ENCODE data around the gene CMSS1. TPM values are rescaled to one million over a fixed set of nuclear protein-coding genes. Genes with fewer than 3 reads are reported as not detected.

The CMSS1 gene
- total RNA-seq, 1 experiment from 2014 or later, result 70.6 TPM

- Mint-ChIP-seq H3K4me3 (no peak overlapping the region), H3K27me3 (ENCODE audit: low read depth) (peaks cover 6% of the 10 kb centered on the region), H3K4me1 (peaks cover 12% of the 10 kb centered on the region), H3K9me3 (peaks cover 5% of the 10 kb centered on the region), H3K27ac (no peak overlapping the region), H3K36me3 (peaks cover 5% of the 10 kb centered on the region; the same call in 1 of the 2 replicates)
- ATAC-seq, result no peak
- TF ChIP-seq ZNF512 (CRISPR knock-in tag; IDR thresholded peaks at IDR 0.05; ENCODE audit: borderline replicate concordance) (no peak), ZNF219 (CRISPR knock-in tag; IDR thresholded peaks at IDR 0.05; ENCODE audit: borderline replicate concordance) (no peak), HMGA2 (CRISPR knock-in tag; IDR thresholded peaks at IDR 0.05) (no peak), CDX4 (CRISPR knock-in tag; IDR thresholded peaks at IDR 0.05; ENCODE audit: borderline replicate concordance) (no peak), ZMAT4 (CRISPR knock-in tag; IDR thresholded peaks at IDR 0.05) (no peak), NFATC4 (CRISPR knock-in tag; IDR thresholded peaks at IDR 0.05) (no peak), CTCF (IDR thresholded peaks at IDR 0.05) (no peak), ZNF416 (CRISPR knock-in tag; IDR thresholded peaks at IDR 0.05) (no peak), ZNF263 (CRISPR knock-in tag; IDR thresholded peaks at IDR 0.05; ENCODE audit: low read depth) (no peak), GTF2I (CRISPR knock-in tag; conservative IDR thresholded peaks at IDR 0.05) (no peak), GABPB1 (CRISPR knock-in tag; IDR thresholded peaks at IDR 0.05) (no peak), TEAD4 (CRISPR knock-in tag; IDR thresholded peaks at IDR 0.05) (no peak), ZNF423 (CRISPR knock-in tag; IDR thresholded peaks at IDR 0.05) (no peak), ZNF317 (CRISPR knock-in tag; IDR thresholded peaks at IDR 0.05; ENCODE audit: borderline replicate concordance, low read depth) (no peak)
- CTCF ChIA-PET, result interaction anchor here (1.1 kb wide), 1 partner anchor 229 kb away, joined by 3 read pairs; no protein-coding TSS in a partner anchor
- POLR2A ChIA-PET, result no interaction called here
- DNase-seq (ENCODE audit: low spot score), result no peak
Measured at GRCh38 chr3:99861216-99861615, 43.6 kb downstream of the CMSS1 start.

- ATAC-seq (no peak), DNase-seq (ENCODE audit: low spot score) (no peak)
- peaks cover 16% of the 10 kb centered on the region for H3K27me3 Mint-ChIP-seq (ENCODE audit: low read depth)
- POLR2A ChIA-PET, result no interaction called here
- CTCF ChIA-PET, result no interaction called here
- H3K36me3 Mint-ChIP-seq, result peaks cover 5% of the 10 kb centered on the region; the same call in 1 of the 2 replicates
- peaks cover 20% of the 10 kb centered on the region for H3K4me1 Mint-ChIP-seq
- peaks cover 5% of the 10 kb centered on the region for H3K9me3 Mint-ChIP-seq
- no peak overlapping the region for H3K4me3 Mint-ChIP-seq
- no peak overlapping the region for H3K27ac Mint-ChIP-seq
- TF ChIP-seq ZBTB21 (CRISPR knock-in tag; IDR thresholded peaks at IDR 0.05; ENCODE audit: borderline replicate concordance), result no peak
- no peak for TF ChIP-seq ESRRA (CRISPR knock-in tag; IDR thresholded peaks at IDR 0.05; ENCODE audit: borderline replicate concordance)
- no peak for TF ChIP-seq ATF2 (CRISPR knock-in tag; IDR thresholded peaks at IDR 0.05; ENCODE audit: borderline replicate concordance, low read depth)
- no peak for TF ChIP-seq SOX15 (CRISPR knock-in tag; IDR thresholded peaks at IDR 0.05)
- no peak for TF ChIP-seq ZNF281 (CRISPR knock-in tag; IDR thresholded peaks at IDR 0.05)
- TF ChIP-seq ARID4B (CRISPR knock-in tag; IDR thresholded peaks at IDR 0.05; ENCODE audit: borderline replicate concordance), result no peak
- TF ChIP-seq GTF2I (CRISPR knock-in tag; conservative IDR thresholded peaks at IDR 0.05), result no peak
- no peak for TF ChIP-seq FOXJ3 (CRISPR knock-in tag; IDR thresholded peaks at IDR 0.05; ENCODE audit: borderline replicate concordance)
- no peak for TF ChIP-seq TEAD4 (CRISPR knock-in tag; IDR thresholded peaks at IDR 0.05)
Measured at GRCh38 chr3:99862208-99862607, 44.5 kb downstream of the CMSS1 start.
